NCI-H128 (cell line): ENCODE measurements around the gene OR6J1.
"Not testable (repeated sequence)": the region's sequence is repeated elsewhere in the genome, so short reads cannot be mapped to it uniquely, and the experiment has no call there.

Experiments
- DNase-seq: peaks from one replicate; lab custom pipeline; 2025; ENCODE audit not compliant: unreplicated experiment; lab: John Stamatoyannopoulos, UW

Gene OR6J1

DNA sequence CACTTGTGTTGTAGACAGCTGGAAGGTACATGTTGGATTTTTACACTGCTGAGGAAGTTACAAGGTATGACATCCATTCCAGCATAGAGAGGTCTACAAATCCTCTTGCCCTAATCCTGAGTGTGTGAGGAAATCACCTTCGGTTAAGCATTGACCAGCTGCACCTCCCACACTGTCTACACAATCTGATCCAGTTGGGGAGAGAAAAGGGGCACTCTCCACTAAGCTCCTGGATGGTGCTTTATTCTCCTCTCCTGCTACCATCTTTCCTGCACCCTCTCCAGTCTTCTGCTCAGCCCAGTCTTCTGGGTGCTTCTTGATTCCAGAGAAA, at the start of gene OR6J1:
Gene OR6J1 (minus strand): TSS at position 48 of the 331 bp plus-strand sequence. CDS start 9,541 bp downstream, outside the sequence.
- no peak for DNase-seq

DNA sequence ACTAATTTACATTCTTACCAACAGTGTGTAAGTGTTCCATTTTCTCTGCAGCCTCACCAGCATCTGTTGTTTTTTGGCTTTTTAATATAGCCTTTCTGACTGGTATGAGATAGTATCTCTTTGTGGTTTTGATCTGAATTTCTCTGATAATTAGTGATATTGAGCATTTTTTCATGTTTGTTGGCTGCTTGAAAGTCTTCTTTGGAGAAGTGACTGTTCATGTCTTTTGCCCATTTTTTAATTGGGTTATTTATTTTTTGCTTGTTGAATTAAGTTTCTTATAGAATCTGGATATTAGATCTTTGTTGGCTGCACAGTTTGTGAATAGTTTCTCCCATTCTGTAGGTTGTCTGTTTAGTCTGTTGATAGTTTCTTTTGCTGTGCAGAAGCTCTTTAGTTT, 48.0 kb upstream of the OR6J1 start:
- DNase-seq: no peak

DNA sequence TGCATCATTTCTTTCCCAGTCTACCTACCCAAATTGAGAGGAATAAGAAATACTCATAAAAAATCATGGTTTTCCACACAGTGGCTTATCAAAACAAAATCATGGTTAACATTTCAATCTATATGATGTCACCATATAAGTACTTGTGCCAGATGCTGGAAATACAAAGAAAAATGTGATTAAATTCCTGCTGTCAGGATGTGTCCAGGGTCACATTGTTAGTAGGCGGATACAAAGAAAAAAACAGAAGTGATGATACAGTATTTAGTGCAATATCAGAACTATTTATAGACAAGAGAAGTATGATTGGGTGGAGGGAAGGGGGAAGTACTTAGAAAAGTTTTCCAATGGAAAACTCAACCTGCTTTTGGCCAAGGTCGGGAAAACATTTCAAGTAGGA, 47.0 kb upstream of the OR6J1 start:
- DNase-seq: no peak

DNA sequence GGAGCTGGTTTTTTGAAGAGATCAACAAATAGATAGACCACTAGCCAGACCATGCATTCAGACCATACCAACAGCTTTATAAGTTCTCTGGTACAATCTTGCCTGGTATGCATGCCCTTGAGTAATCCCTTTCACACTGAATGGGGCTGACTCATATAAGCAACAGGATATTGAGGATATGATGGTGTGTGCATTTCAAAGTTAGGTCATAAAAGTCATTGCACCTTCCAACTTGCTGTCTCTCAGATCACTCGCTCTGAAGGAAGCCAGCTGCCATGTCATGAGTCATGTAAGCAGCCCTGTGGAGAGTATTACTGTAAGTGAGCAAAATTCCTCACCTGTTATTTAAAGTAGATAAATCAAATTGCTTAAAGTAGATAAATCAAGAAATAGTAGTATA, 45.0 kb upstream of the OR6J1 start:
- no peak for DNase-seq

DNA sequence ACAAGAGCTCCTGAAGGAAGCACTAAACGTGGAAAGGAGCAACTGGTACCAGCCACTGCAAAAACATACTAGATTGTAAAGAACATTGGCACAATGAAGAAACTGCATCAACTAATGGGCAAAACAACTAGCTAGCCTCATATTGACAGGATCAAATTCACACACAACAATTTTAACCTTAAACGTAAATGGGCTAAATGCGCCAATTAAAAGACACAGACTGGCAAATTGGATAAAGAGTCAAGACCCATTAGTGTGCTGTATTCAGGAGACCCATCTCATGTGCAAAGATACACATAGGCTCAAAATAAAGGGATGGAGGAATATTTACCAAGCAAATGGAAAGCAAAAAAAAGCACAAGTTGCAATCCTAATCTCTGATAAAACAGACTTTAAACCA, 43.8 kb upstream of the OR6J1 start:
- DNase-seq: not testable (repeated sequence)

DNA sequence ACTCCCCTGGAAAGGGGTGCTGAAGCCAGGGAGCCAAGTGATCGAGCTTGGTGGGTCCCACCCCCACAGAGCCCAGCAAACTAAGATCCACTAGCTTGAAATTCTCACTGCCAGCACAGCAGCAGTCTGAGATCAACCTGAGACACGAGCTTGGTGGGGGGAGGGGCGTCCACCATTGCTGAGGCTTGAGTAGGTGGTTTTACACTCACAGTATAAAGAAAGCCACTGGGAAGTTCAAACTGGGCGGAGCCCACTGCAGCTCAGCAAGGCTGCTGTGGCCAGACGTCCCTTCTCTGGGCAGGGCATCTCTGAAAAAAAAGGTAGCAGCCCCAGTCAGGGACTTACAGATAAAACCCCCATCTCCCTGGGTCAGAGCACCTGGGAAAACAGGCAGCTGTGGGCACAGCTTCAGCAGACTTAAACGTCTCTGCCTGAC, 42.0 kb upstream of the OR6J1 start:
- not testable (repeated sequence) for DNase-seq

DNA sequence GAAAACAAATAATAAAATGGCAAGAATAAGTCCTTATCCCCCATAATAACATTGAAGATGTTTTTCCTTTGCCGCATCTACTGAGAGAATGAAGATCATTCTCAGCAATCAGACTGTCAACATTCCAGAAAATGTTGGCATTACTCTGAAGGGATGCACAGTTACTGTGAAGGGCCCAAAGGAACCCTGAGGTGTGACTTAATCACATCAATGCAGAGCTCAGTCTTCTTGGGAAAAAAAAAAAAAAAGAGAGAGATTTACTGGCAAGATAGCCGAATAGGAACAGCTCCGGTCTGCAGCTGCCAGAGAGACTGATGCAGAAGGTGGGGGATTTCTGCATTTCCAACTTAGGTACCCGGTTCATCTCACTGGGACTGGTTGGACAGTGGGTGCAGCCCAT, 41.3 kb upstream of the OR6J1 start:
- no peak for DNase-seq

DNA sequence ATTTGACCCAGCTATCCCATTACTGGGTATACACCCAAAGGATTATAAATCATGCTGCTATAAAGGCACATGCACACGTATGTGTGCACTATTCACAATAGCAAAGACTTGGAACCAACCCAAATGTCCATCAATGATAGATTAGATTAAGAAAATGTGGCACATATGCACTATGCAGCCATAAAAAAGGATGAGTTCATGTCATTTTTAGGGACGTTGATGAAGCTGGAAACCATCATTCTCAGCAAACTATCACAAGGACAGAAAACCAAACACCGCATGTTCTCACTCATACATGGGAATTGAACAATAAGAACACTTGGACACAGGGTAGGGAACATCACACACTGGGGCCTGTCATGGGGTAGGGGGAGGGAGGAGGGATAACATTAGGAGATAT, 39.3 kb upstream of the OR6J1 start:
- DNase-seq: not testable (repeated sequence)

DNA sequence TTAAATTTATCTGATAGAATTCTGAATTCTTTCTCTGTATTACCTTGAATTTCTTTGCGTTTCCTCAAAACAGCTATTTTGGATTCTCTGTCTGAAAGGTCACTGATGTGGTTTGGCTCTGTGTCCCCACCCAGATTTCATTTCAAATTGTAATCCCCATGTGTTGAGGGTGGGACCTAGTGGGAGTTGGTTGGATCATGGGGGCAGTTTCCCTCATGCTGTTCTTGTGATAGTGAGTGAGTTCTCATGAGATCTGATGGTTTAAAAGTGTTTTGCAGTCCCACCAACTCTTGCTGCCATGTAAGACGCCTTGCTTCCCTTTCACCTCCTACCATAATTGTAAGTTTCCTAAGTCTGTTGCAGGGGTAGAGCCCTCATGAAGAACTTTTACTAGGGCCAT, 34.1 kb upstream of the OR6J1 start:
- no peak for DNase-seq

DNA sequence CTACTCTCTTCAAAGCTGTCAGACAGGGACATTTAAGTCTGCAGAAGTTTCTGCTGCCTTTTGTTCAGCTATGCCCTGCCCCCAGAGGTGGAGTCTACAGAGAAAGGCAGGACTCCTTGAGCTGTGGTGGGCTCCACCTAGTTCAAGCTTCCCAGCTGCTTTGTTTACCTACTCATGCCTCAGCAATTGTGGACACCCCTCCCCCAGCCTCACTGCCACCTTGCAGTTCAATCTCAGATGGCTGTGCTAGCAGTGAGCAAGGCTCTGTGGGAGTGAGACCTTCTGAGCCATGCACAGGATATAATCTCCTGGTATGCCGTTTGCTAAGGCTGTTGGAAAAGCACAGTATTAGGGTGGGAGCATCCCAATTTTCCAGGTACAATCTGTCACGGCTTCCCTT, 33.4 kb upstream of the OR6J1 start:
- DNase-seq: not testable (repeated sequence)

DNA sequence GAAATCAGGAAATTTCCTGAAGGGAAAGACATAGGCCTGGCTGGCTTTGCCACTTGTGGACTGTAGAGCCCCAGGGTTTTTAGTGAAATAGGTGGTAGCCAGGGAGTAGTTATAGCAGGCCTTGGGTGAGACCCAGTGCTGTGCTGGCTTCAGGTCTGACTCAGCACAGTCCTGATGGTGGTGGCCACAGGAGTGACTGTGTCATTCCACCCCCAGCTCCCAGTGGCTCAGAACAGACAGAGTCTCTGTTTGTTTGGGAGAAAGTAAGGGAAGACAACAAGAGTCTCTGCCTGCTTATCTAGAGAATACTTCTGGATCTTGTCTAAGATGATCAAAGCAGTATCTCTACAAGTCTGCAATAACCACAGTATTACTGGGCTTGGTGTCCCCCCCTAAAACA, 27.5 kb upstream of the OR6J1 start:
- no peak for DNase-seq

DNA sequence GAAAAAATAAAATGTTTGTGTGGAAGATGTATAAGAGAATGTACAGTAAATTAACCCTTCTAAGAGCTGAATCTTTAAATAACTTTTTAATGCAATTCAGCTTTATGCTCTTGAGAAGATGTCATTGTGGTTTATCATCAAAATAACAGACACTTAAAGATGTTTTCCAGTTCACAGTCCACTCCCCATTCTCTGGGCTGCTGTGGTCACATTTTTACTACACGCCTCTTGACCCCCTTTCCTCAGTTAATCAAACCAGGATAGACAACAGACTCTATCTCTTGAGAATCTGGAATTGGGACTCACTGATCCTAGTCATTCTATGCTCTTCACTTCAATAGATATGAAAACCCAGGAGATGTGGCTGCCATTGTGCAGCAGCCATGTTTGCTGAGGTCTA, 24.7 kb upstream of the OR6J1 start:
- DNase-seq: no peak

DNA sequence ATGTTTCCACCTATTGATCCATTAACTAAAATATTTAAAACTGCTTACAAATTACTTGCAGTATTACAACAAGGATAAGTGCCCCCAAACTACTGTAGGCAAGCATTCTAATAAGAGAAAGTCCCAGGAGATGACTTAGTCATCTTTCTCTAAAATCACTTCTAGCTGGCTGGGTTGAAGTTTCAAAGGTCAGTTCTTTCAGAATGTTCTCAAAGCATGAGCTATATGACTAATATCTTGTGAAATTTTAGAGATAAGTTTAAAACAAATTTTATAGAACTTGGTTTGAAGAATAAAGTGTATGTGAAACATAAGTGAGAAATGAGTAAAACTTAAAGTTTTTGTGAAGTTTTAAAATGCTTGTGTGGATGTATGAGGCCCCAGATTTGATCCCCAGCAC, 24.3 kb upstream of the OR6J1 start:
- DNase-seq: no peak

DNA sequence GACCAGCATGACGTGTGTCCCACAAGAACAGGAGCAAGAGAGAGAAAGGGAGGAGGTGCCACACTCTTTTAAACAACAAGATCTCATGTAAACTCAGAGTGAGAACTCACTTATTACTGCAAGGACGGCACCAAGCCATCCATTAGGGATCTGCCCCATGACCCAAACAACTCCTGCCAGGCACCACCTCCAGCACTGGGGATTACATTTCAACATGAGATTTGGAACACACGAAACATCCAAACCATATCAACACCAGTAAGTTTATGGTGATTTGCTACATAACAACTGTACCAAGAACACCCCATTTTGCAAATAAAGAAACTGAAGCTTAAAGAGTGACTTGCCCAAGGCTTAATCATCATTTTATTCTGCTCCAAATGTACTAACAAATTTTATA, 23.7 kb upstream of the OR6J1 start:
- DNase-seq: no peak

DNA sequence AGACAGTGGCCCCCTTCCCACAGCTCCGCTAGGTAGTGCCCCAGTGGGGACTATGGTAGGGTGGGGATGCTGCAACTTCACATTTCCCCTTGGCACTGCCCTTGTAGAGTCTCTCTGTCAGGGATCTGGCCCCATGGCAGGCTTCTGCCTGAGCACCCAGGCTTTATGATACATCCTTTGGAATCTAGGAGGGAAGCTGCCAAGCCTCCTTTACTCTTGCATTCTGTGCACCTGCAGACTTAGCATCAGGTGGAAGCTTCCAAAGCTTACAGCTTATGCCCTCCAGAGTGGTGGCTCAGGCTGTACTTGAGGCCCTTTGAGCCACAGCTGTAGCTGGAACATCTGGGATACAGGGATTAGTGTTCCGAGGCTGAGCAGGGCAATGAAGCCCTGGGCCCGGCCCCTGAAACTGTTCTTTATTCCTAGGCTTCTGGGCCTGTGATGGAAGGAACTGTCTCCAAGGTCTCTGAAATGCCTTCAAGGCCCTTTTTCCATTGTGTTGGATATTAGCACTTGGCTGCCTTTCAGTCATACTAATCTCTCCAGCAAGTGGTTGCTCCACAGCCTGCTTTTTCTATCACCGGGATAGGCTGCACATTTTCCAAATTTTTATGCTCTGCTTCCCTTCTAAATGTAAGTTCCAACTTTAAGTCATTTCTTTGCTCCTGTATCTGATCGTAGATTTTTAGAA, 22.2 kb upstream of the OR6J1 start:
- DNase-seq: no peak

DNA sequence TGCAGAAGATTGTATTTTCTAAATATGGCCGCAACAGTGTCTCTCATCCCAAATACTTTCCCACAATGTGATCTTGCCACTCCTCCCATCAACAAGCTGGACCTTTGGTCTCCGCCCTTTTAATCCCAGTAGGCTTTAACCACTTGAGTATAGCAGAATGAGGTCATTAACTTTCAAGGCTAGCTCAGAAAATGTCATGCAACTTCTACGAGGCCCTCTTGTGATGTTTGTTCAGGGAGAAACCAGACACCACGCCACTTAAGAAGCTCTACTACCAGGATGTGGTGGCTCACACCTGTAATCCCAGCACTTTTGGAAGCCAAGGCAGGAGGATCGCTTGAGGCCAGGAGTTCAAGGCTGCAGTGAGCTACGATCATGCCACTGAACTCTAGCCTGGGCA, 20.1 kb upstream of the OR6J1 start:
- no peak for DNase-seq

DNA sequence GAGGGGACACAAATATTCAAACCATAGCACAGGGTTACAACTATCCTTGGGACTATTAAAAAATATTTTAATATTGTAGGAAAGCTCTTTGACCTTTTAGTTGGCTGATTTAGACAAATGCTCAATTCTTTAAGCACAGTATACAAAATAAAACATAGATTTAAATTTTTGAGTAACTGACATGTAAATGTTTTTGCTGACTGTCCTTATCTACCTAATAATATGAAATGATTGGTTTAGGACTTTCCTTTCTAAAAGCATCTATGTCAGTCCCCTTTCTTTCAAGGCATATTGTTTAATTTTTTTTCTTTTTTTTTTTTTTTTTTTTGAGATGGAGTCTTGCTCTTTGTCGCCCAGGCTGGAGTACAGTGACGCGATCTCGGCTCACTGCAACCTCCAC, 16.5 kb upstream of the OR6J1 start:
- DNase-seq: no peak

DNA sequence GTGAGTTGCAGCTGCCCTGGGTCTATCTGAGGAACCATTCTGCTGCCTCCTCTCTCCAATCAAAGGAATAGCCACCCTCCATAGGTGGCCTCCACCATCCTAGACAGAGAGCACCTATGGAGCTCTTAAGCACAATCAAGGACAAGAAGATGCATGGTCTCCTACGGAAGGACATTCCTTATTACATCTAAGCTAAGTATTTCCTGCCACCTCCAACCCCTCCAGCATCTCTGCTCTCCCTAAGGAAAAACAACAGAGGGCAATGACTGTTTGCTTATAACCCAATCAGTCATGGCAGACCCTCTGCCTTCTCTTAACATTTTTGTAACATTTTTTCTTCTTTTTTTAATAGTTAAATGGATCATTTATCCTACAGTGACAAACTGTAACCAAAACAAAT, 14.8 kb upstream of the OR6J1 start:
- DNase-seq: no peak

DNA sequence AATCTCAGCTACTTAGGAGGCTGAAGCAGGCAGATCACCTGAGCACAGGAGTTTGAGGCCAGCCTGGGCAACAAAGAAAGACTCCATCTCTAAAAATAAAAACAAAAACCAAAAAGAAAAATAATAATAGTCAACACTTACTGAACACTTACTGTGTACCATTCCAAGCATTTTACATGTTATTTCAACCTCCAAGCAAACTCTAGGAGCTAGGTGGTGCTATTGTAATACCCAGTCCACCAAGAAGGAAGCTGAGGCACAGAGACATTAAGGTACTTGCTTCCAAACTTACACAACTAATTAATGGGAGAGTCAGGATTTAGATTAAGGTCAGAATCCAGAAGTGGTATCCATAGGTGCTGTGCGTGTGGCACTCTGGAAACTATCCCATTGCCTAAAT, 13.7 kb upstream of the OR6J1 start:
- DNase-seq: no peak

DNA sequence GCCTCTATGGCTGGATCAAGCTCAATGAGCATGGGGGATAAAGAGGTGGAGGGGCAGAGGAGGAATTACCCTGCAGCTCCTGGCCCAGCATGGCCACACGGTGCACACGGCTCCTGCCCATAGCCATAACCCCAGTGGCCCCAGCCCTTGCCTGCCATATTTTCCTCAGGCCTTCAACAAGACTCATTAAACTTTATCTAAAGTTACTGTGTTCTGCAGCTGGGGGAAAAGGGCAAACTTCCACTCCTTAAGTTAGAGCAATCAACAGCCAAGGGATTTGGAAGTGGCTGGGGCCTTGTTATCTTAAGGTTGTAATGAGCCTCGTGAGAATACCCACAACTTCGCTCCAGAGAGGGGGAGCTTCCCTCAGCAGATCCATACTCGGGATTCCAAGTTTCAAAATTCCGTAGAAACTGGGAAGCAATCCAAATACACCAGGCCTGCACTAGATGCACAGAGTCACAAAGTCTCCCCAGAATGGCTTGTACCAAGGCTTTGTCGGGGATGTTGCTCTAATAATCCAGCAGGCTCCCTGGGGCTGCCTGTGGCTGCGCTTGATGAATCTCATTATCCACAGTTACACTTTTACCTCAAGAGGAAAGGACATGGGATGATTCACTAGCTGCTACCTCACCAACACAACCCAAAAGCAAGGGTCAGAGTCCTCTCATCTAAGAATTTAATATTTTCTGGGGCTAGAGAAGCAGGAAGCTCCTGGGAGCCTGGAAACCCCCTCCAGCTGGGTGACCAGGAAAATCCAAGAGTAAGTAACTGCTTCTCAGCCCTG, 13.0 kb upstream of the OR6J1 start:
- no peak for DNase-seq

DNA sequence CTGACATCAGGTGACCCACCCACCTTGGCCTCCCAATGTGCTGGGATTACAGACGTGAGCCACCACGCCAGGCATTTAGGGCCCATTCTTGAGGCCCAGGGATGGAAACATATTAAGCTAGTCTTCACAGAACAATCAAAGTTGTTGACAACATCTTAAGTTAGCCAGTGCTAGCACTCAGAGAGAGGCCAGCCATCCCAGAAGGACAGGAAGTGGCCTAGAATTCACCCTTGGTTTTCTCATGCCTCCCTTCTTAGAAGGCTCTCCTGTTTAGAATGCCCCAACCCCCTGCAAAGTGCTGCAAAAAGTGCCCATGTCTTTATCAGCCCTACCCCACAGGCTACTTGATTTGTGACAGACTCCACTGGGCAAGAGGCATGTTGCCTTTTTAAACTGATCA, 12.1 kb upstream of the OR6J1 start:
- no peak for DNase-seq

DNA sequence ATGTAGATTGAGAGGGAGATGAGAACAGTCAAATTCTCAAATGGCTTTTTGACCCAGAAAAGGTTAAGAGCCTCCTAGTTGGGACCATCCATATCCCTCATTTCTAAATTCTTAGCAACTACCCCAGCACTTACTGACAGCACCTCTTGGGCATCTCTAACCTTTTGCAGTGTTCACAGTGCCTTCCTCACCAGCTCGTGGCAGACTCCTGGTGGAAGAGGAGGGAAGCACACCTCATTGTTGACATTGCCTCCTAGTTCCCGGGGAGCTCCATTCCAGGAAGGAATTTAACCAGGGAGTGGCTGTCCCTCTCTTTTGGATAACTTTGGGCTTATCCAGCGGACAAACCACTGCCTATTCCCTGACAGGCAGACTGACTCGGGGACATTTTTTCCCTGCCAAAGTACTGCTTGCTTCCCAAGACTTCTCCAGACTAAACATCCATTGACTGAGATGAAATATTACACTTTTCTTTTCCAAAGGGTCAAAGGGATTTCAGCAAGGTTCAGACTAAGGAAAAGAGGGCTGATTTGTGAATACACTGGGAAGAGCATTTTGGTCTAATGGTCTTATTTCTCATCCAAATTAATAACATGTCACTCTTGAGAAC, 9.0 kb upstream of the OR6J1 start:
- DNase-seq: peak; percentile 4
